IPS-18c (cell line): ENCODE results near the gene GUCA1A.

Experiments used
- H3K4me3 ChIP-seq: 2 replicates; pipeline ENCODE4 v1.7.0; 2013; ENCODE audit warnings: low read depth, mild to moderate bottlenecking, low read length, moderate library complexity; ENCODE audit not compliant: insufficient read depth
- H3K9me3 ChIP-seq: one replicate; pipeline ENCODE4 v1.6.1; 2013; ENCODE audit warnings: mild to moderate bottlenecking, low read length, moderate library complexity; ENCODE audit not compliant: control insufficient read depth, insufficient read depth

The GUCA1A gene

GRCh38 chr6:42173101-42173500, at the start of gene GUCA1A:
GUCA1A (plus strand) TSS chr6:42173364; CDS start chr6:42173614, 250 bp downstream.
- H3K4me3 ChIP-seq: no peak within 1 kb of the TSS; the same call in 1 of the 2 replicates
- H3K9me3 ChIP-seq: no peaks in the 10 kb centered on the region

- H3K9me3 ChIP-seq: no peaks in the 10 kb centered on the region
- no peak overlapping the region for H3K4me3 ChIP-seq
Observed at GRCh38 chr6:42123379-42124103, 49.6 kb upstream of the GUCA1A start.

- no peaks in the 10 kb centered on the region for H3K9me3 ChIP-seq
- no peak overlapping the region for H3K4me3 ChIP-seq
Observed at GRCh38 chr6:42124223-42124836, 48.8 kb upstream of the GUCA1A start.

- Histone ChIP-seq H3K4me3 (no peak overlapping the region), H3K9me3 (no peaks in the 10 kb centered on the region)
Observed at GRCh38 chr6:42125231-42125630, 47.9 kb upstream of the GUCA1A start.

- no peaks in the 10 kb centered on the region for H3K9me3 ChIP-seq
- no peak overlapping the region for H3K4me3 ChIP-seq
Observed at GRCh38 chr6:42125663-42126062, 47.5 kb upstream of the GUCA1A start.

GRCh38 chr6:42128460-42129359, 44.5 kb upstream of the GUCA1A start:
- H3K9me3 ChIP-seq: no peaks in the 10 kb centered on the region

GRCh38 chr6:42129360-42129676, 43.8 kb upstream of the GUCA1A start:
- no peaks in the 10 kb centered on the region for H3K9me3 ChIP-seq
- H3K4me3 ChIP-seq: no peak overlapping the region

More at GRCh38 chr6:42128460-42129359, 44.5 kb upstream of the GUCA1A start:
- no peak overlapping the region for H3K4me3 ChIP-seq

- H3K4me3 ChIP-seq: no peak overlapping the region
Observed at GRCh38 chr6:42131531-42131930, 41.6 kb upstream of the GUCA1A start.

GRCh38 chr6:42133926-42134325, 39.2 kb upstream of the GUCA1A start:
- H3K4me3 ChIP-seq: no peak overlapping the region
- no peaks in the 10 kb centered on the region for H3K9me3 ChIP-seq

More at GRCh38 chr6:42131531-42131930, 41.6 kb upstream of the GUCA1A start:
- no peaks in the 10 kb centered on the region for H3K9me3 ChIP-seq

GRCh38 chr6:42135161-42135560, 38.0 kb upstream of the GUCA1A start:
- Histone ChIP-seq H3K4me3 (no peak overlapping the region), H3K9me3 (no peaks in the 10 kb centered on the region)

- no peak overlapping the region for H3K4me3 ChIP-seq
- H3K9me3 ChIP-seq: no peaks in the 10 kb centered on the region
Observed at GRCh38 chr6:42135722-42136121, 37.4 kb upstream of the GUCA1A start.

- H3K4me3 ChIP-seq: no peak overlapping the region
- no peaks in the 10 kb centered on the region for H3K9me3 ChIP-seq
Observed at GRCh38 chr6:42136508-42137193, 36.5 kb upstream of the GUCA1A start.

GRCh38 chr6:42137194-42137753, 35.9 kb upstream of the GUCA1A start:
- Histone ChIP-seq H3K4me3 (no peak overlapping the region; the same call in 1 of the 2 replicates), H3K9me3 (no peaks in the 10 kb centered on the region)

GRCh38 chr6:42138190-42138589, 35.0 kb upstream of the GUCA1A start:
- H3K4me3 ChIP-seq: no peak overlapping the region
- no peaks in the 10 kb centered on the region for H3K9me3 ChIP-seq

- Histone ChIP-seq H3K4me3 (no peak overlapping the region), H3K9me3 (no peaks in the 10 kb centered on the region)
Observed at GRCh38 chr6:42138630-42139619, 34.2 kb upstream of the GUCA1A start.

- H3K9me3 ChIP-seq: no peaks in the 10 kb centered on the region
- peak overlapping the region; percentile 2; the same call in 1 of the 2 replicates for H3K4me3 ChIP-seq
Observed at GRCh38 chr6:42140032-42140431, 33.1 kb upstream of the GUCA1A start.
